ENCODE results near the gene ADGRV1. TPM values are rescaled to one million over a fixed set of nuclear protein-coding genes. Genes with fewer than 3 reads are reported as not detected.
A peak's percentile ranks its signal among the peaks of the same experiment; 100 is the strongest.

ADGRV1 gene
- total and polyA plus RNA-seq, 12 donors: 129 to 2,577 (median 695) TPM

- no peak for DNase-seq
- TF ChIP-seq POLR2A (IDR thresholded peaks at IDR 0.05) (no peak), CTCF (IDR thresholded peaks at IDR 0.05) (no peak)
- intact Hi-C loops (cut with DNase I): no loop called here
- H3K27me3 ChIP-seq: no peaks in the 10 kb centered on the region
- no peaks in the 10 kb centered on the region for H3K36me3 ChIP-seq (replicated peaks in 1 of 2)
- WGBS, 4 donors: 75 to 95% (median 84%) methylated on average over 1 of the region's 1 CpG
- H3K9me3 ChIP-seq (replicated peaks in 1 of 3): peaks cover 0 to 4% (median 4%) of the 10 kb centered on the region in 3 donors
- H3K27ac ChIP-seq: peak overlapping the region; percentile 69 to 91 (median 88)
- H3K4me3 ChIP-seq: no peak overlapping the region
- peaks cover 54 to 68% of the 10 kb centered on the region in 2 donors for H3K4me1 ChIP-seq (replicated peaks in 1 of 2)
These were observed 469.0 kb downstream of the ADGRV1 start for GRCh38 chr5:91027405-91028139.

- H3K27me3 ChIP-seq: no peaks in the 10 kb centered on the region
- 37 to 59% (median 51%) methylated on average over 2 of the region's 2 CpGs for WGBS, 4 donors
- H3K4me1 ChIP-seq (replicated peaks in 1 of 2): peaks cover 50 to 65% of the 10 kb centered on the region in 2 donors
- peaks cover 0 to 4% (median 4%) of the 10 kb centered on the region in 3 donors for H3K9me3 ChIP-seq (replicated peaks in 1 of 3)
- H3K36me3 ChIP-seq (replicated peaks in 1 of 2): no peaks in the 10 kb centered on the region
- TF ChIP-seq POLR2A (IDR thresholded peaks at IDR 0.05): no peak
- TF ChIP-seq CTCF (IDR thresholded peaks at IDR 0.05): no peak
- no peak overlapping the region for H3K4me3 ChIP-seq
- intact Hi-C loops (cut with DNase I): no loop called here
- peak; percentile 73 to 93 (median 84) for DNase-seq
- H3K27ac ChIP-seq: peak overlapping the region; percentile 69 to 91 (median 88)
These were observed 469.9 kb downstream of the ADGRV1 start for GRCh38 chr5:91028499-91028956.

- Histone ChIP-seq H3K36me3 (replicated peaks in 1 of 2) (no peaks in the 10 kb centered on the region), H3K27ac (peak overlapping the region in 2 of 5 donors; percentile 61 to 68), H3K27me3 (no peaks in the 10 kb centered on the region), H3K9me3 (replicated peaks in 1 of 3) (peaks cover 0 to 4% (median 4%) of the 10 kb centered on the region in 3 donors), H3K4me3 (no peak overlapping the region), H3K4me1 (replicated peaks in 1 of 2) (peaks cover 49 to 62% of the 10 kb centered on the region in 2 donors)
- TF ChIP-seq CTCF (IDR thresholded peaks at IDR 0.05) (no peak), POLR2A (IDR thresholded peaks at IDR 0.05) (no peak)
- intact Hi-C loops (cut with DNase I): loop anchor here in 1 of 2 donors (10.0 kb wide), 1 partner anchor 96 kb away; no protein-coding TSS in a partner anchor
- no peak for DNase-seq
- WGBS, 4 donors: 76 to 79% (median 78%) methylated on average over 6 of the region's 6 CpGs
These were observed 472.2 kb downstream of the ADGRV1 start for GRCh38 chr5:91030521-91031401.

- Histone ChIP-seq H3K27me3 (no peaks in the 10 kb centered on the region), H3K27ac (peak overlapping the region in 2 of 5 donors; percentile 61 to 68), H3K9me3 (replicated peaks in 1 of 3) (peaks cover 0 to 4% (median 4%) of the 10 kb centered on the region in 3 donors), H3K4me3 (no peak overlapping the region), H3K36me3 (replicated peaks in 1 of 2) (no peaks in the 10 kb centered on the region), H3K4me1 (replicated peaks in 1 of 2) (peaks cover 43 to 56% of the 10 kb centered on the region in 2 donors)
- WGBS, 4 donors: 90 to 98% (median 95%) methylated on average over 1 of the region's 1 CpG
- no peak for TF ChIP-seq CTCF (IDR thresholded peaks at IDR 0.05)
- intact Hi-C loops (cut with DNase I): loop anchor here in 1 of 2 donors (10.0 kb wide), 1 partner anchor 97 kb away; no protein-coding TSS in a partner anchor
- peak in 1 of 7 donors; percentile 23 for DNase-seq
These were observed 472.8 kb downstream of the ADGRV1 start for GRCh38 chr5:91031402-91031752.
